ENCODE data around the gene RHOB. TPM values are rescaled to one million over a fixed set of nuclear protein-coding genes. Genes with fewer than 3 reads are reported as not detected.

RHOB gene
- total and polyA plus RNA-seq, 2 of the 13 experiments (the other 11 are each of a cell fraction or from before 2014, with no cell fraction given), result 192 to 268 TPM

DNA sequence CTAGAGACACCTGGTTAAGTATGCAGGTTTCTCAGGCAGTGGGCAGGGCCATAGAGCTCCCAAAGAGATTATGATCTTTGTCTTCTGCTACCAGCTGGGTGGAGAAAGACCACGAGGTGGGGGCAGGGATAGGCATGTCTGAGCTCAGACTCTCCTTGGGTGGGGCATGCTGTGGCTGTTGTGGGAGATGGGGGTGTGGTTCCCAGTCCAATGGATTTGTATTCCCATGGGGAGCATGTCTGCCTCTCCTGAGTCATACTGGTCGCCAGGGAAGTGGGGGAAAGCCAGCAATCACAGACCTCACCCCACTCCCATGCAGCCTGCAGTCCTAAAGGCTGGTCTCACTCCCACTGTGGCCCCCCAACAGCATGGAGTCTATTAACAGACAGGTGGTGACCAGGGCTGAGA, 31.4 kb upstream of the RHOB start (continued):
- TF ChIP-seq, protein P1, sequence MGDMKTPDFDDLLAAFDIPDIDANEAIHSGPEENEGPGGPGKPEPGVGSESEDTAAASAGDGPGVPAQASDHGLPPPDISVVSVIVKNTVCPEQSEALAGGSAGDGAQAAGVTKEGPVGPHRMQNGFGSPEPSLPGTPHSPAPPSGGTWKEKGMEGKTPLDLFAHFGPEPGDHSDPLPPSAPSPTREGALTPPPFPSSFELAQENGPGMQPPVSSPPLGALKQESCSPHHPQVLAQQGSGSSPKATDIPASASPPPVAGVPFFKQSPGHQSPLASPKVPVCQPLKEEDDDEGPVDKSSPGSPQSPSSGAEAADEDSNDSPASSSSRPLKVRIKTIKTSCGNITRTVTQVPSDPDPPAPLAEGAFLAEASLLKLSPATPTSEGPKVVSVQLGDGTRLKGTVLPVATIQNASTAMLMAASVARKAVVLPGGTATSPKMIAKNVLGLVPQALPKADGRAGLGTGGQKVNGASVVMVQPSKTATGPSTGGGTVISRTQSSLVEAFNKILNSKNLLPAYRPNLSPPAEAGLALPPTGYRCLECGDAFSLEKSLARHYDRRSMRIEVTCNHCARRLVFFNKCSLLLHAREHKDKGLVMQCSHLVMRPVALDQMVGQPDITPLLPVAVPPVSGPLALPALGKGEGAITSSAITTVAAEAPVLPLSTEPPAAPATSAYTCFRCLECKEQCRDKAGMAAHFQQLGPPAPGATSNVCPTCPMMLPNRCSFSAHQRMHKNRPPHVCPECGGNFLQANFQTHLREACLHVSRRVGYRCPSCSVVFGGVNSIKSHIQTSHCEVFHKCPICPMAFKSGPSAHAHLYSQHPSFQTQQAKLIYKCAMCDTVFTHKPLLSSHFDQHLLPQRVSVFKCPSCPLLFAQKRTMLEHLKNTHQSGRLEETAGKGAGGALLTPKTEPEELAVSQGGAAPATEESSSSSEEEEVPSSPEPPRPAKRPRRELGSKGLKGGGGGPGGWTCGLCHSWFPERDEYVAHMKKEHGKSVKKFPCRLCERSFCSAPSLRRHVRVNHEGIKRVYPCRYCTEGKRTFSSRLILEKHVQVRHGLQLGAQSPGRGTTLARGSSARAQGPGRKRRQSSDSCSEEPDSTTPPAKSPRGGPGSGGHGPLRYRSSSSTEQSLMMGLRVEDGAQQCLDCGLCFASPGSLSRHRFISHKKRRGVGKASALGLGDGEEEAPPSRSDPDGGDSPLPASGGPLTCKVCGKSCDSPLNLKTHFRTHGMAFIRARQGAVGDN (CRISPR knock-in tag; IDR thresholded peaks at IDR 0.05), result peak; percentile 26; the same call in 1 of the 2 replicates
- TF ChIP-seq FOXA1 (IDR thresholded peaks at IDR 0.05), result no peak
- no peak for TF ChIP-seq FOXA1 (CRISPR knock-in tag; IDR thresholded peaks at IDR 0.05)
- peak; percentile 32; the same call in 1 of the 2 replicates for TF ChIP-seq EEA1 (CRISPR knock-in tag; IDR thresholded peaks at IDR 0.05; ENCODE audit: borderline replicate concordance)
- no peak for TF ChIP-seq NFYB (CRISPR knock-in tag; IDR thresholded peaks at IDR 0.05)
- TF ChIP-seq ZBTB20 (CRISPR knock-in tag; IDR thresholded peaks at IDR 0.05; ENCODE audit: borderline replicate concordance, low read depth), result 0 out of 2 replicates have a peak, but pooled peaks have one; percentile 25
- TF ChIP-seq ZSCAN22 (CRISPR knock-in tag; IDR thresholded peaks at IDR 0.05), result no peak
- TF ChIP-seq, protein P2, sequence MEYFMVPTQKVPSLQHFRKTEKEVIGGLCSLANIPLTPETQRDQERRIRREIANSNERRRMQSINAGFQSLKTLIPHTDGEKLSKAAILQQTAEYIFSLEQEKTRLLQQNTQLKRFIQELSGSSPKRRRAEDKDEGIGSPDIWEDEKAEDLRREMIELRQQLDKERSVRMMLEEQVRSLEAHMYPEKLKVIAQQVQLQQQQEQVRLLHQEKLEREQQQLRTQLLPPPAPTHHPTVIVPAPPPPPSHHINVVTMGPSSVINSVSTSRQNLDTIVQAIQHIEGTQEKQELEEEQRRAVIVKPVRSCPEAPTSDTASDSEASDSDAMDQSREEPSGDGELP (IDR thresholded peaks at IDR 0.05; ENCODE audit: borderline replicate concordance, low read depth), result peak; percentile 69; the same call in 1 of the 2 replicates
- TF ChIP-seq HOXA3 (CRISPR knock-in tag; IDR thresholded peaks at IDR 0.05), result peak; percentile 10; the same call in 1 of the 2 replicates
- TF ChIP-seq, protein P3, sequence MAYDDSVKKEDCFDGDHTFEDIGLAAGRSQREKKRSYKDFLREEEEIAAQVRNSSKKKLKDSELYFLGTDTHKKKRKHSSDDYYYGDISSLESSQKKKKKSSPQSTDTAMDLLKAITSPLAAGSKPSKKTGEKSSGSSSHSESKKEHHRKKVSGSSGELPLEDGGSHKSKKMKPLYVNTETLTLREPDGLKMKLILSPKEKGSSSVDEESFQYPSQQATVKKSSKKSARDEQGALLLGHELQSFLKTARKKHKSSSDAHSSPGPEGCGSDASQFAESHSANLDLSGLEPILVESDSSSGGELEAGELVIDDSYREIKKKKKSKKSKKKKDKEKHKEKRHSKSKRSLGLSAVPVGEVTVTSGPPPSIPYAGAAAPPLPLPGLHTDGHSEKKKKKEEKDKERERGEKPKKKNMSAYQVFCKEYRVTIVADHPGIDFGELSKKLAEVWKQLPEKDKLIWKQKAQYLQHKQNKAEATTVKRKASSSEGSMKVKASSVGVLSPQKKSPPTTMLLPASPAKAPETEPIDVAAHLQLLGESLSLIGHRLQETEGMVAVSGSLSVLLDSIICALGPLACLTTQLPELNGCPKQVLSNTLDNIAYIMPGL (CRISPR knock-in tag; IDR thresholded peaks at IDR 0.05; ENCODE audit: borderline replicate concordance in 1 of 2, low read depth in 1 of 2), result no peak
- TF ChIP-seq RFX5 (IDR thresholded peaks at IDR 0.05; ENCODE audit: low read depth, low read length), result no peak
- TF ChIP-seq ZNF136 (CRISPR knock-in tag; IDR thresholded peaks at IDR 0.05; ENCODE audit: low read depth), result no peak
- TF ChIP-seq IRX3 (CRISPR knock-in tag; IDR thresholded peaks at IDR 0.05; ENCODE audit: borderline replicate concordance, low read depth), result no peak
- no peak for TF ChIP-seq PRMT3 (CRISPR knock-in tag; IDR thresholded peaks at IDR 0.05; ENCODE audit: borderline replicate concordance, low read depth)
- TF ChIP-seq, protein P4, sequence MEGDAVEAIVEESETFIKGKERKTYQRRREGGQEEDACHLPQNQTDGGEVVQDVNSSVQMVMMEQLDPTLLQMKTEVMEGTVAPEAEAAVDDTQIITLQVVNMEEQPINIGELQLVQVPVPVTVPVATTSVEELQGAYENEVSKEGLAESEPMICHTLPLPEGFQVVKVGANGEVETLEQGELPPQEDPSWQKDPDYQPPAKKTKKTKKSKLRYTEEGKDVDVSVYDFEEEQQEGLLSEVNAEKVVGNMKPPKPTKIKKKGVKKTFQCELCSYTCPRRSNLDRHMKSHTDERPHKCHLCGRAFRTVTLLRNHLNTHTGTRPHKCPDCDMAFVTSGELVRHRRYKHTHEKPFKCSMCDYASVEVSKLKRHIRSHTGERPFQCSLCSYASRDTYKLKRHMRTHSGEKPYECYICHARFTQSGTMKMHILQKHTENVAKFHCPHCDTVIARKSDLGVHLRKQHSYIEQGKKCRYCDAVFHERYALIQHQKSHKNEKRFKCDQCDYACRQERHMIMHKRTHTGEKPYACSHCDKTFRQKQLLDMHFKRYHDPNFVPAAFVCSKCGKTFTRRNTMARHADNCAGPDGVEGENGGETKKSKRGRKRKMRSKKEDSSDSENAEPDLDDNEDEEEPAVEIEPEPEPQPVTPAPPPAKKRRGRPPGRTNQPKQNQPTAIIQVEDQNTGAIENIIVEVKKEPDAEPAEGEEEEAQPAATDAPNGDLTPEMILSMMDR (CRISPR knock-in tag; IDR thresholded peaks at IDR 0.05), result no peak
- TF ChIP-seq PITX1 (CRISPR knock-in tag; IDR thresholded peaks at IDR 0.05), result peak; percentile 55; the same call in 1 of the 2 replicates
- TF ChIP-seq, protein P5, sequence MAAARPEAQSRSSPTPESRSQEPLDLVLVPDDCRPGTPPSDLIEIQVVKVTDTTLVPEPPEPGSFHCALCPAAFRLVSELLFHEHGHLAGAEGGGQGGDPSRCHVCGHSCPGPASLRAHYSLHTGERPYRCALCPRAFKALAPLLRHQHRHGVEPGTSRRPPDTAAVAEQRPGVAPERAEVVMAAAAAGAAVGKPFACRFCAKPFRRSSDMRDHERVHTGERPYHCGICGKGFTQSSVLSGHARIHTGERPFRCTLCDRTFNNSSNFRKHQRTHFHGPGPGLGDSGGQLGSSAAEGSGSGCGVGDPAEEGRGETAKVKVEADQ (CRISPR knock-in tag; IDR thresholded peaks at IDR 0.05; ENCODE audit: borderline replicate concordance), result 0 out of 2 replicates have a peak, but pooled peaks have one; percentile 15
- TF ChIP-seq ZMYM4 (CRISPR knock-in tag; IDR thresholded peaks at IDR 0.05), result 0 out of 2 replicates have a peak, but pooled peaks have one; percentile 14
- 0 out of 2 replicates have a peak, but pooled peaks have one; percentile 22 for TF ChIP-seq SALL1 (CRISPR knock-in tag; IDR thresholded peaks at IDR 0.05)
- TF ChIP-seq KLF13 (CRISPR knock-in tag; IDR thresholded peaks at IDR 0.05), result no peak
- no peak for TF ChIP-seq TBP (CRISPR knock-in tag; IDR thresholded peaks at IDR 0.05)
